Measurements from ENCODE around the gene TECPR2.

Gene TECPR2

DNA sequence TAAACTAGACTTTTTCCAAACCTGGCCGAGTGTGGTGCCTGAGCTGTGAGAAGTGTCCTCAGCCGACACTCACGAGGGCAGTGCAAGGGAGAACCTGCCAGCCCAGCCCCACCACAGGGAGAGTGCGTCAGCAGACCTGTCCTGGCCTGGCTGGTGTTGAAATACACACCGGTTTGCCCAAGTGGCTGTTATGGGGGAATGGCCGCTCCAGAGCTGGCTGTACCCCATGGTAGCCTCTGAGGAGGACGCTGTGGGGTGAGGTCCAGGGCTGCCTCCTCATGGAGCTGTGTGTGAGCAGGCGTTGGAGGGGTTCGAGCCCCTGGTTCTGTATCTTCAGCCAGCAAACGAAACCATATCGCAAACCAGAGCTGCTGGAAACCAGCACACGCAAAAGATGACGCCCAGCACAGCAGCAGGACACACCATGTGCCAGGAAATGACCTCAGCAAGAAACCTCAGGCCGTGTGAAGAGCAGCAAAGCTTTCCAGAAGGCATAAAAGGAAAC lies 137.5 kb downstream of the TECPR2 start:
- no peak for DNase-seq

DNA sequence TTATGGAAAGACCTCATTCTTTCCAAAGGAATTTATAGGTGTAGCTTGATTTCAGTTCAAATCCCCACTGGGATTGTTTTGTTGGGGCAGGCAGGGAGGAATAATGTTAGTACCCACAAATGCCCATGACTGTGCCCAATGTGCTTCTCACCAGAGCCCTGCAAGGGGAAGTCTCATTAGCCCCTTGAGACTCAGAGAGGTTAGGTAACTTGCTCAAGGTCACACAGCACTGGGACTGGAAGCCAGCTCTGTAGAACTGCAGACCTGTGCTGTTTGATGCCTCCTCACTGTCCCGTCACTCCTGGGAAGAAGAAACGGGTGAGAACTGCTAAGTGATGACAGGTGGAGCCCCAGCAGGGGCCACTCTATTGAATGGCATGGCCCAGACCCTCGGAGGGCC lies 138.0 kb downstream of the TECPR2 start:
- no peak for DNase-seq

- no peak for DNase-seq
Measured at GRCh38 chr14:102501751-102502315, 139.1 kb downstream of the TECPR2 start.

GRCh38 chr14:102502571-102502970 lies 139.8 kb downstream of the TECPR2 start:
- DNase-seq = no peak

- no peak for DNase-seq
Measured at GRCh38 chr14:102503641-102504327, 141.0 kb downstream of the TECPR2 start.

DNA sequence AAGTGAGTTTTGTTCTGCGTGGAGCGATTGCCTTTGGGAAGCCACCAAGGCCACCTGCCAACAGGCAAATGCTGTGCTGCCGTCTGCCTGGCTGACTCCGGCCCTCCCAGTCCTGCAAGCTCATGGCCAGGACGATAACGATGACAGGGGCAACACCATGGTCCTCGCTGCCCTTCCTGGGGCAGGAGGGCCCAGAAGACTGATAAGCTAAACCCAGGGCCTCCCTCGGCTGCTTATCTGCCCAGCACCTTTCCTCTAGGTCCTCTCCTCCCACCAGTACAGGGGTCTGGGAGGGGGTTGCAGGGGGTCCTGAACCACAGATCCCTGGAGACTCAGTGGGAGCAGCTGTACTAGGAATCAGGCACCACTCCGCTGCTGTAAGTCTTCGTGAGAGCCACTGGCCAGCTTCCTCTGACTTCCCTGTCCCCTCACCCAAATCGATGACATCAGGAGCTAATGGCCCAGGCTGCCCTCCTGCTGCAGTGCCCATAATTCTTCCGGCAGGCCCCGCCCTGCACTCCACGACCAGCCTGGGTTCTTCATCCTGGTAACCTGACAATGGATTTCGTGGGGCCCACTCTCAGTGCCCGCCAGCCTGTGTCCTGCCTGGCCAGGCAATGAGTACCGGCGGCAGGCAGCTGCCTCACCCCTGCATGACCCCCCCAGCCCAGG lies 141.7 kb downstream of the TECPR2 start:
- no peak for DNase-seq

GRCh38 chr14:102505000-102505619 lies 142.4 kb downstream of the TECPR2 start:
- no peak for DNase-seq

GRCh38 chr14:102505775-102506625 lies 143.3 kb downstream of the TECPR2 start:
- no peak for DNase-seq

- DNase-seq = no peak
Measured at GRCh38 chr14:102506626-102506925, 143.8 kb downstream of the TECPR2 start.

DNA sequence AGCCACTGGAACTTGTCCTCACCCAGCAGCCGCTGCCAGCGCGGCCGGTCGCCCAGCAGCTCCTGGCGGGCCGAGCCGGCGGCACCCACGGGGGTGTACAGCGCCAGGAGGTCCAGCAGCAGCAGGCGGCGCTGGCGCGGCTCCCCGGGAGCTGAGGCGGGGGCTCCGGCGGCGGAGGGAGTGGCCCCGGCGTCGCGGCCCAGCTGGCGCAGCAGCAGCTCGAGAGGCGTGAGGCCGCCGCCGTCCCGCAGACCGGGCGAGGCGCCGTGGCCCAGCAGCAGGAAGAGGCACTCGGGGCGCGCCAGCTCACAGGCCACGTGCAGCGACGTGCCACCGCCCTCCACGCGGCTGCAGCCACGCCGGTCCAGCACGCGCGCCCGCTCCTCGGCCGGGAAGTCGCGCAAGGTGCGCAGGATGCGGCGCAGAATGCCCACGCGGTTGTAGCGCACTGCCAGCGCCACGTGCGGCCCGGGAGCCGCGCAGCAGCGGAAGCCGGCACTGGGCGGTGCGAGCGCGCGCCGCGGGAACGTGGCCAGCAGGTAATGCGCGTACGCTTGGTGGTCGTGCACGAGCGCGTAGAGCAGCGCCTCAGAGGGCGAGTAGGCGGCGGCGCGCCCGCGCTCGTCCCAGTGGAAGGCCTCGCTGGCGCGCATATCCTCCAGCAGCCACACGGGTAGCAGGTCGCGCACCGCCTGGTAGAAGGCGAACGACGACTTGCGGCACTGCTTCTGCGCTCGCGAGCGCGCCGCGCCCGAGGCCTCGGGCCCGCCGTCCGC lies 144.5 kb downstream of the TECPR2 start:
- no peak for DNase-seq

GRCh38 chr14:102507857-102508312 lies 145.1 kb downstream of the TECPR2 start:
- peak; percentile 20 for DNase-seq

- peak; percentile 71 for DNase-seq
Measured at GRCh38 chr14:102508410-102508773, 145.7 kb downstream of the TECPR2 start.

- DNase-seq = peak; percentile 72
Measured at GRCh38 chr14:102508774-102509745, 146.3 kb downstream of the TECPR2 start.

GRCh38 chr14:102509746-102510615 lies 147.2 kb downstream of the TECPR2 start, which contains the start of gene ANKRD9:
Gene ANKRD9 (minus strand): TSS chr14:102509776. CDS start chr14:102507889, 1,887 bp downstream.
- peak; percentile 97 for DNase-seq

GRCh38 chr14:102510616-102511520 lies 148.1 kb downstream of the TECPR2 start:
- peak; percentile 19 for DNase-seq

DNA sequence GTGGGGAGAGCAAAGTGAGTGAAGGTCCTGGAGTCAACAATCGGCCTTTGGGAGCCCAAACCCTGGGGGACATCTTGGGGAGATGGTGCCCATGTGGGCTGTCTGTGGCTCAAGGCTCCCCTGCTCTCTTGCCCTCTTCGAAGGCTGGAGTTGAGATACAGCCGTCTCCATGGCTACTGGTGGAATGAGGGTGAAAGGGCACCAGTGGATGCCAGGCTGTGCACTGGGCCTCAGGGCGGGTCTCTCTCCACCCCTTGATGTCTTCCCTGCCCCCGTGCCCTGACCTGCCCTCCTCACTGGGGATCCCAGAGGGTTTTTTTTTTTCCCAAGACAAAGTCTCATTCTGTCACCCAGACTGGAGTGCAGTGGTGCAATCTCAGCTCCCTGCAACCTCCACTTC lies 148.8 kb downstream of the TECPR2 start:
- DNase-seq = no peak

DNA sequence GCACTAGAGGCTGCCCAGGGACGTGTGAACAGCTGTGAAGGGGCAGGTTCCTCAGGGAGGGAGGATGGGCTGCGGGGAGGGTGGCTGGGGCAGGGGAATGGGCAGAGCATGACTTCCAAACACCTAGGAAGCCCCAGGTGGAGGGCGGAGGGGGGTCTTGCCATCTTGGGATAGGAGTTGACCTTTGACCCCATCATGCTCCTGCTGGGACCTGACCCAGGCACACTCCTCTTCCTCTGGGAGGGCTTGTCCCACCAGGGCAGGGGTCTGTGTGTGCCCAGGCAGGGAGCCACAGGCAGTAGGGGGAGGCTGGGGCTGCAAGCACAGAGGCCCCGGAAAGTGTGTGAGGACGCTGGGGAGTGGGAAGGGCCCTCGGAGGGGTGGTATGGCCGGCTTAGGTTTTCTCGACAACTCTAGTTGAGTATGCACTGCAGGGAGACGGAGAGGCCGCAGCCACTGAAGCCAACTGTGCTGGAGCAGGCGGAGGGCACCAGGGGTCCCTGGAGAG lies 150.1 kb downstream of the TECPR2 start:
- DNase-seq = no peak
